GM18507 (cell line): ENCODE results near the gene TMCC1.
"Not testable (repeated sequence)": the region's sequence is repeated elsewhere in the genome, so short reads cannot be mapped to it uniquely, and the experiment has no call there.

Experiments
- DNase-seq: peaks from one replicate; pipeline ENCODE4 v3.0.0; 2011; ENCODE audit warnings: low read depth; ENCODE audit not compliant: insufficient read length; ENCODE audit errors: extremely low spot score
- FAIRE-seq: peaks from 2 replicates; lab custom pipeline; 2011; peaks lifted over from hg19 to GRCh38; lab: Jason Lieb, UNC

The TMCC1 gene

DNA sequence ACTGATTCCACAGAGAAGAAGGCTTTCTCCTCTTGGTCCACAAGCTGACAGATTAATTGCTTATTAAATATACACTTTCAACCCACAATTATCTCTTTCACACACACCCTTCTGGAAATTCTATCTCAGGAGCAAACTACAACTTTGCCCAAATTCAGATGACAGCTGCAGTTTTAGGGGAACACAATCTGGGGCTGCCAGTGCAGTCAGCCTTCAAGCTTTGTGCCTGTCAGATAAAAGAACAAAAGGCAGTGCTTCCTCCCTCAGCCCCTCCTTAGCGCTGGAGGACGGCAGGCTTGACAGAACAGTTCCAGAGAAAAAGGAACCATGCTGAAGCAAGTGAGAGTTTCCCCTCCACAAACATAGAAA, 99.6 kb downstream of the TMCC1 start:
- DNase-seq, result no peak
- no peak for FAIRE-seq

DNA sequence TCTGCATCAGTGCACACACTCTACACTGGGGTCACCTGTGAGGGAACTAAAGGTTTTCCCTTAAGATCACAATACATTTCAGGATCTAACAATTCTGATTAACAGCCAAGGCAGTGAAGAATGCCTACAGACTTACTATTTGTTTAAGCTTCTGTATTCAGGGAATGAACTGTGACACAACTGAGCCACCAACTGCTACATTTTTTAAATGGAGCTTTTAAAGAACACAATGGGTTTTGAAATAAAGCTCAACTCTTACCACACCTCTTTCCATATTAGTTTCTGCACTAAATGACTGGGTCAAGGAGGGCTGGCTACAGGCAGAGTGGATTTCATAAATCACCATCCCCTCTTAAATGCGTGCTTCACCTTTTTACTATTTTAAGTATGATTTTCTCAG, 100.2 kb downstream of the TMCC1 start:
- no peak for DNase-seq
- peak; percentile 18 for FAIRE-seq

DNA sequence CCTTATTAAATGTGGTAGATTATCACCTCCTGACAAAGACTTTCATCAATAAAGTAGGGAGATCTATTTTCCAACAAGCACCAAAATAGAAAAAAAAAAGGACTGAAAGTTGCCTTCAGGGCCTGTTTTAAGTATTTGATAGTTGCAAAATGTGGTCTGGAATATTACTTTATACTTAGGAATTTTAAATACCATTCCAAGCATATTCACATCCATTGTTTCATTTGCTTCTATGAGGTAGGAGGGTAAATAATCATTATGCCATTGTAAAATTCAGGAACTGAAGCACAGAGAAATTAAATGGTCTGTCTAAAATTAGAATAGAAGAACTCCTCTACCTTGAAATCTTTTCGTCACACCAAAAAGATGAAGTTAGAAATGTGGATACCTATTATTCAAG, 110.0 kb downstream of the TMCC1 start:
- DNase-seq (no peak), FAIRE-seq (no peak)

DNA sequence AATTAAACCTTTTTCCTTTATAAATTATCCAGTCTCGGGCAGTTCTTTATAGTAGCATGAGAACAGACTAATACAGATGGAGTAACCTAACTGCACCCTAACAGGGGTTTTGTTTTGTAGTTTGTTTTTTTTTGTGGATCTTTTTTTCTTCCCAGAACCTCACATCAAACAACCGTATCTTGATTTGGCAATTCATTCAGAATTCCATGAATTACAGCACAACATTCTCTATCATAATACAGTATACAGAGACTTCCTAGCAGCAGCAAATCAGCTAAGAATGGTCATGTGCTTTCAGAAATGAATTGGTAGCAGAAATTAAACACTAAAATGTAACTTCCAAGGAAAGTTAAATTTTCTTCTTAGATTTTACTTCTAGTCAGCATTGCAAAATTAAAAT, 114.6 kb downstream of the TMCC1 start:
- no peak for FAIRE-seq
- DNase-seq, result no peak

DNA sequence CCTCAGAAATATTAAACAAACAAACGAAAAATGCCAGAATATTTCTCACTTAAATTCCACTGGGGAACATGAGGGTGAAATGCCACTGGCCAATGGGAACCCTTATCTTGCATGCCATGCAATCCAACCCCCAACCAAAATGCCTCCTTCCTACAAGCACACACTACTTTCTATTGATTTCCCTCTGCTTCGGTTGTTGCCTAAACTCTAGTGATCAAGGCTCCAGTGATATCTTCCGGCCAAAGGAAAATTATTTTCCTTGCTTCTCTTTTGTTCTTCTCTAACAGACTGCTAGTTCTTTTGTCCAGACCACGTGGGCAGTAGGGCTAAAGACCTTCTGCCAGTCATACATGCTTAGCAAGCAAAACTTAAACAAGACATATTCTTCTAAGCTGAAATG, 115.7 kb downstream of the TMCC1 start:
- DNase-seq, result no peak
- no peak for FAIRE-seq

DNA sequence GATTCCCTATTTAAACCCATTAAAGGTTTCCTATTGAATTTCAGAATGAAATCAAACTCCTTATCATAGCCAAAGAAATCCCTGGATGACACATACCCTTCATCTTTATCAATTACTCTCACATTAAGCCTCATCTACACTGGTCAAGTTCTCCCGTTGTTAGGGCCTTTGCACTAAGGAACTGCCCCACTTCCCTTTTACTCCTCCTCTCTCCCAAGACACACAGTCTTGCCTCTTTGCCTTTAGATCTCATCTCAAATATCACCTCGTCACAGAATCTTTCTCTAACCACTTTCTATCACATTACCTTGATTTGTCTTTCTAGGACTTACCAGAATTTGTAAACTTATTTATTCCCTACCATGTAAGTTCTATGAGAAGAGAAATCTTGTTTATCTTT, 117.6 kb downstream of the TMCC1 start:
- DNase-seq (no peak), FAIRE-seq (no peak)

DNA sequence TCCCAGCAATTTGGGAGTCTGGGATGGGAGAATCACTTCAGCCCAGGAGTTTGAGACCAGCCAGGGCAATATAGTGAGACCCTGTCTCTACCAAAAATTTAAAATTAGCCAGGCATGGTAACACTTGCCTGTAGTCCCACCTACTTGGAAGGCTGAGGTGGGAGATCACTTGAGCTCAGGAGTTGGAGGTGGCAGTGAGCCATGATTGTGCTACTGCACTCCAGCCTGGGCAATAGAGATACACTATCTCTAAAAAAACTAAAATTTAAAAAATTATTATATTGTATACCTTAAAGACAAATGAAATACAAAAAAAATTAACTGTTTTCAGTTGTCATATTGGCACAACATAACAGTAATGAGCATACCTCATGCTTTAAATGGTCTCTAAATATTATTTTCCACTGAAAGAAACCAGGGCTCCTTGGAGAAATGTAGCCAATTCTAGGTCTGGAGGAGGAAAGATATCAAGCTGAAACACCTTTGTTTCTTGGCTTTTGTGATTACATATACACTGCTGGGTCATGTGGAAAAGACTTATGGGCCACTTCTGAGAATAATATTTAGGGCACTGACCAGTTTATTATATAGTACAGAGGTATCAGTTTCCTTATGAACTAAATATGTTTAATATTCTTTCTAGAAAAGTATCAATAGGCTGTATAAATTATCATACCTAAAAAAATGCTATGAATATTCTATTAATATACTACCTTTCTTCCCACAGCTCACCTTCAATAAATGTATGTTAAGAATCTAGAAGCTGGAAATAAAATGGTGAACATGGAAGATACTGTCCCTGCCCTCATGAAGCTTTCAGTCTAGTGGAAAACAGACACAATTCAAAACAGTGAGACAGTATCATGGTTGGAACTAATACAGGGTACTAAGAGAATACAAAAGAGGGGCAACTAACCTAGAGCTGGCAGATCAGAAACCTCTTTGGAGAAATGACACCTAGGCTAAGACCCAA, 119.5 kb downstream of the TMCC1 start:
- DNase-seq (no peak), FAIRE-seq (no peak)

DNA sequence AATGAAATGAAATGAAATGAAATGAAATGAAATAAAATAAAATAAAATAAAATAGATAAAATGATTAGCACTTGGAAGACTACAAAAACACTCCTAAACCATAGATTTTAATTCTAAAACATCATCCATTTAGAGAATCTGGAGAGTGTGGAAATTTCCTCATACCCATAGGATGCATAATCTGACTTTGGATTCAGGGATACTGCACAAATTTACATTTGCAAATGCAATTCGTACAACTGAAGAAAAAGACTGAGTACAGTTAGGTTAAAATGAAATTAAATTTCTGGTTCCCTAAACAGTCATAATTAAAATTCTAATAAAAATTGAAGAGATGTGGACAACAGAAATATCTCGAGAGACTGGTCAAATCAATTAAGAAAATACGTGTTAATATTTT, 122.9 kb downstream of the TMCC1 start:
- FAIRE-seq, result no peak
- no peak for DNase-seq

DNA sequence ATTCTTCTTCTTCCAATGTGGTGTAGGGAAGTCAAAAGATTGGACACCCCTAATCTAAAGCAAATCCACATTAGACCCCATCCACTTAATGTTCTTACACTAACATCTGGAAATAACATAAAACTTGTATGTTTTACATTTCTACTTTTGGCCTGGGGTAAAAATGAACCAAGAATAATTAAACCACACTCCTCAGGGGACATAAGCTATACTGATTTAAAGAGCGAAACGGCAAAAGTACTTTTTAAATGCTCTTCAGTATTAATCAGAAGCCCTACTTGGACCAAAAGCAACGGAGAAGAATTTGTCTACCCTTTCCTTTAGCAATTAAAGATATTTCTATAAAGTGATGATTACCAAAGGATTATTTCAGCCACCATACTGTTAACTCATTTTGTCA, 123.9 kb downstream of the TMCC1 start:
- no peak for FAIRE-seq
- no peak for DNase-seq

DNA sequence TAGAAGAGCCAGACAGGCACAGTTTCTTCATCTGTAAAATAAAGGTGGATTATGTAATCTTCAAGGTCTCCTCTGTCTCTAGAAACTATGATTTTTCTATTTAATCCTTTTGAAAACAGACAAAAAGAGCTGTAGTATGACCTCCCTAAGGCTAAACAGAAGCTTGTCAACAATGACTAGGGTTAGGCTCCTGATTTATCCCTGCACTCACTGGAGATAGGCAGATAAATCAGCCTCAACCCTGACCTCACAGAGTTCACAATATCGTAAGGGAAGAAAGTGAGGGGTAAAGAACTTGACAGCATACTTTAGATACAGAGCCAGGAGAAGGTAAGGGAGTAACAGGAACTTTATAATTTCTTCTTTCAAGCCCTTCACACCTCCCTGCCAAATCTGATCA, 124.8 kb downstream of the TMCC1 start:
- no peak for DNase-seq
- FAIRE-seq, result no peak

DNA sequence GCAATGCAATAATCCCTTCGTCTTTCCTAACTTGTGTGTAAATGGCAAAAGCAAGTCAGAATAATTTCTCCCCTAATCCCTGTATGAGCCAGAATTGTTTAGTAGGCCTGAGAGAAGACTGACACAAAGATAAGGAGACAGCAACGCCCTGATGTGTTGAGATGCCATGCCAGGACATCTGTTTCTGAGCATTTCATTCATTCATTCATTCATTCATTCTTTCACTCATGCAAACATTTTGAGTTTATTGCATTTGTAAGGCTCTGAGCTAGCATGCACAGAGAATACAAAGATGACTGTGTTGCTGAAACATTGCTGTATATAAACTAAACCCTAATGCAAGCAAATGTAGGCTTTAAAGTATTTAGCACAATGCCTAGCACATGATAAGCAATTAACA, 127.4 kb downstream of the TMCC1 start:
- DNase-seq, result no peak

DNA sequence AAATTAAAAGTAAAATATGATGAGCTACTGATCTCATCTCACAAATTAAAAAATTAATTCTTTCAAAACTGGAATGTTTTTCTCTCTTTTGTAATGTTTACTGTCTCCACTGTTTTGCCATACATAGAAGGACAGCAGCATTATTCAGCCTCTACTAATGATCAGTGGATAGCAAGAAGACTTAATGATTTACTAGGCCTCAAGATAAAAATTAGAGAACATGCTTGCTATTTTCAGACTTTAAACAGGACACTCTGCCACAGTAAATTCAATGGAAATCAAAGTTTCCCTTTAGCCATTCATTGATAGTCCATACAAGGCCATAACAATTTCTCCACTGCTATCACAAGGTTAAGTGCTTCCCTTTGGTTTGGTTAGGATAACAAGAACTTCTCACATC, 129.4 kb downstream of the TMCC1 start:
- DNase-seq (no peak), FAIRE-seq (no peak)

More for the DNA sequence above, 127.4 kb downstream of the TMCC1 start:
- no peak for FAIRE-seq

DNA sequence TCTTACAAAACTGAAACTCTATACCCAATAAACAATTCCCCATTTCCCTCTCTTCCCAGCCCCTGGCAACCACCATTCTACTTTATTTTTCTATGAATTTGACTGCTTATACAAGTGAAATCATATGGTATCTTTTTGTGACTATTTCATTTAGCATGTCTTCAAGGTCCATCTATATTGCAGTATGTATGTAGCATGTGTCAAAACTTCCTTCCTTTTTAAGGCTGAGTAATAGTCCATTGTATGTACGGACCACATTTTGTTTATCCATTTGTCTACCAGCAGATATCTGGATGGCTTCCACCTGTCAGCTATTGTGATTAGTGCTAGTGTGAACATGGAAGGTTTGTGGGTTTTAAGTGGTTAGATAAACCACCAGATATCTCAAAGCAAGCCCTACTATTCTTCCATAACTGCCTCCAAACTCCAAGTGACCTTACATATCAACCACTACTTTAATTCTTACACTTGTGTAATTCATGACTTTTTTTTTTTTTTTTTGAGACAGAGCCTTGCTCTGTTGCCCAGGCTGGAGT, 134.7 kb downstream of the TMCC1 start:
- FAIRE-seq (no peak), DNase-seq (no peak)

DNA sequence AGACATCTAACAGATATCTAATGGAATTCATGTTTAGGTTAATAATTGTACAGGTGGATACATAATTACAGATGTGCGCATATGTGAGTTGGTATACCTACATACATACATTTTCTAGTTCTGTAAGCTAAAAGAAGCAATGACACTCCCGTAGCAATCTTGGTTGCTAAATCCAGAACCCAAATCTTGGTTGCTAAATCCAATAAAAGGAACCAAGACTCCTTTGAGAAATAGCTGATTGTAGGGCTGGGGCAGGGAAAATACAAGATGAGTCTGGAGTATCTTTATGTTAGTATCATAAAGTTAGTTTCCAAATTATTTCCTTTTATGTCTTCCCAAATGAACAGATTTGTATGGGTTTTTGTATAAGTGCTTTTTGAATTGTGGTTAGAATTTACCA, 135.2 kb downstream of the TMCC1 start:
- FAIRE-seq, result no peak
- no peak for DNase-seq

DNA sequence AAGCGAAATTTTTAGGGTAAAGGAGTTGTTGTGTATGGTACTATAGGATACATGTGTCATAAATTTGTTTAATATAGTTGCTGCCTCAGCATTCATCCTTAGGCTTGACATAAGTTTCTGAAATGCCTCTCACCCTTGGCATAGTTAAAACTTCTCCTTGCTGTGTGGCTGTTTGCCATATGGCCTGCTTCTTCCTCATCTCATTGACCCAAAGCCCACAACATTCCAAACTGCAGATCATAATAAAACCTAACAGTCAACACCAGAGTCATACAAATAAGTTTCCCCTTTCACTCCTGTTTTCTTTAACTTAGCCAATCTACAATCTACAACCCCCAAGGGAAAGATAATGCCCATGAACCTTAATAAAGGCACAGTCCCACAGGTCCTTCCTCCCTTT, 136.6 kb downstream of the TMCC1 start:
- DNase-seq, result no peak

DNA sequence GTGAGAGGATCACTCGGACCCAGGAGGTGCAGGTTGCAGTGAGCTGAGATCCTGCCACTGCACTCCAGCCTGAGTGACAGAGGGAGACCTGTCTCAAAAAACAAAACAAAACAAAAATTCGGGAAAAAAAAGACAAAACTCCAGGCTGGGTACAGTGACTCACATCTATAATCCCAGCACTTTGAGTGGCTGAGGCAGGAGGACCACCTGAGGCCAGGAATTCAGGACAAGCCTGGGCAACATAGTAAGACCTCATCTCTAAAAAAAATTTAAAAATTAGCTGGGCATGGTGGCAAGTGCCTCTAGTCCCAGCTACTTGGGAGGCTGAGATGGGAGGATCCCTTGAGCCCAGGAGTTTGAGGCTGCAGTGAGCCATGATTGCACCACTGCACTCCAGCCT, 142.4 kb downstream of the TMCC1 start:
- not testable (repeated sequence) for DNase-seq, FAIRE-seq

More for the DNA sequence above, 136.6 kb downstream of the TMCC1 start:
- FAIRE-seq, result no peak

DNA sequence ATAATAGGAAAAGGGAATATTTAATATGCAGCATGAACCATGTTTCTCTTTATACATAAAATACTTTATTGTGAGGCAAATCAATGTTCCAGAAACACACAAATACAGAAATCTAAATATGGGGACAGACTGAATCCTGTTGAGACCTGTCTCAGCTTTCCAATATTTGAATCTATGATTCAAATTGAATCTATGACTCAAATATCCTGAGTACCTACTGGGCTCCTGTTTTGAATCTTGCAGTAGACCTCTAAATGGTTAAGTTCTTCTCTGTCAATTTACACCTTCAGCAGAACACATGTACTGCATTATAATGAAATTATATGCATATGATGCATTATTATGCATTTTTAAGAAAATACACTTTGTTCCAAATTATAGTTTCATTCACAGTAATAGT, 143.8 kb downstream of the TMCC1 start:
- DNase-seq, result no peak
- FAIRE-seq, result no peak

DNA sequence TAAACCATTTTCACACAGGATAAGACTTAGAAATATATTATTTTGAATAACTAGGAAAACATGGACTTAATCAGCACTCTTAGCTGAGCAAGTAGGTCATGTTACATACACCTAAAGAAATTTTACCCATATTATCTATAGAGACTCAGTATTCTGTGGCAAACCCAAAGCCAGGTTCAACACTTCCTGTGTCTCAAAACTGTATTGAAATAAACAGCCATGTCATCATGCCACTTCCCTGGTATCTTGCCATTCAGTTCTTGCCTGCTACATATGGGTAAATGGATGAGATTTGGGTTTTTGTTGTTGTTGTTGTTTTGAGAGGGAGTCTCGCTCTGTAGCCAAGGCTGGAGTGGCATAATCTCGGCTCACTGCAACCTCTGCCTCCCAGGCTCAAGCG, 145.5 kb downstream of the TMCC1 start:
- FAIRE-seq, result no peak
- DNase-seq, result no peak

DNA sequence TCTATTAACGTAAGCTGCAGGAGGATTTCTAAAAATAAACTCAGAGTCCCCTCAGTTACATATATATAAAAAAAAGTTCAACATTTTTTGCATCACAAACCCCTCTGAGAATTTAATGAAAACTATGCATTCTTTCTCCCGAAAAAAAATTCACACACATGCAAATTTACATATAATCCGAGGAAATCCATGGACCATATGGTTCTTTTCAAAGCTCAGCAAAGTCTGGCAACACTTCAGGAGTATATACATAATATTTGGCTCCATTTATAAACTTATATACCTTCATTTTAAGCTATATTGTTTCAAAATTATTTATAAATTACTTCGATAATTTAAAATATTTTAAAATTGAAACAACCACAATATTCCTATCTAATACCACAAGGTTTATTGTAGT, 146.4 kb downstream of the TMCC1 start:
- FAIRE-seq (no peak), DNase-seq (no peak)

DNA sequence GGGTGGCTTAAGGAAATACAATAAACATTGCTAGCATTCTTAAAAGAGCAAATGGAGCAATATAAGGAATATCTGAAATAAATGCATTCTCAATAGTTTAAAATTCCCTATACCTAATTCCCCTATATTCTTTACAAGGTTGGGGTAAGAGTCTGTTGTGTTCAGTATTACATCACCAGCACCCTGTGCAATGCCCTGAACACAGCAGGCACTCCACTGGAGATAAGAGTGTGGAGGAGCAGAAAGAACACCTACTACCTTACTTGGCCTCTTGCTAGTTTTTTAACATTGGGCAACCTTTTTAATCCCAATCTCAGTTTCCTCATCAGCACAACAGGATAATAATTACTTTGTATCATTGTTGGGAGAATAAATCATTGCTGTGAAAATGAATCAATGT, 146.9 kb downstream of the TMCC1 start:
- DNase-seq (no peak), FAIRE-seq (peak; percentile 18)

DNA sequence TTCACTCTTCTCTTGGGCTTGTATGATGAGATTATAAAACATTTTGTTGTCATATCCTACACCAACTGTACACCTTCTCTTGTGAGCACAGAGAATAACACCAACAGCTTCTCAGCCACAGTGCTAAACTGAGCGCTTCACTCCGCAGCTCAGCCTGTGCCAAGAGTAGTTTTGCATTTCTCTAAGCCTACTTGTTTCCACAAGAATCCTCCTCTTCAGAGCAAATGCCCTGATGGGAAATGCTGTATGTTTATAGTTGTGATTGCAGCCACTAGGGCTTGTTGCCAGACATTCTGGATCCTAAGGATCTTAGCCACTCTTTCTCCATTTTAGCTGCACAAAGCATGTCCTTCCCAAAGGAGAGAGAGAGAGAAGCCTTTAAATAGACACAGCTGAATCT, 148.3 kb downstream of the TMCC1 start:
- DNase-seq (no peak), FAIRE-seq (no peak)
